Measurements from ENCODE around the gene COL27A1.

COL27A1 gene

GRCh38 chr9:114155263-114155994 lies at the start of gene COL27A1:
COL27A1 (plus strand) TSS chr9:114155537; CDS start chr9:114155951, 414 bp downstream.
- DNase-seq = no peak

DNA sequence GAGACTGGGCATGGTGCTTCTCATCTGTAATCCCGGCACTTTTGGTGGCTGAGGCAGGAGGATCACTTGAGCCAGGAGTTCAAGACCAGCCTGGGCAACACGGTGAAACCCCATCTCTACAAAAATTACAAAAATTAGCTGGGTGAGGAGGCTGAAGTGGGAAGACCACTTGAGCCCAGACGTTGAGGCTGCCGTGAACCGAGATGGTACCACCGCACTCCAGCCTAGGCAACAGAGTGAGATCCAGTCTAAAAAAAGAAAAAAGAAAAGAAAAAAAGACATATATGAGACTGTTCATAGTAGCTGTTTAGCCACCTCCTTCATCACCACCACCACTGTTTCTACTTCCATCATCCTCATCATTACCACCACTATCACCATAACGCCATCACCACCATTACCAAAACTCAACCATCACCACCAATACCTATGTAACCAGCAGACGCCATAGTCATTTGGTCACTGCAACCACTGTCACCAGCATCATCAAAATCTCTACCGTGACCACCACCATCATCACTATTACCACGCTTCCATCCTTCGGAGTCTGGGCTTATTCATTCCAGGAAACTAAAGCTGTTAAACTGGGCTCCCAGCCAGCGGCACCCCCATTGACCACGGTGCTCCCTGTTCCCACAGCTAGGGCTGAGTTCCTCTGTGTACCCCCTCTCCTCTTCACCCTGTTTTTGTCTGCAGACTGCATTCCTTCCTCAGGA lies 47.9 kb upstream of the COL27A1 start:
- no peak for DNase-seq

DNA sequence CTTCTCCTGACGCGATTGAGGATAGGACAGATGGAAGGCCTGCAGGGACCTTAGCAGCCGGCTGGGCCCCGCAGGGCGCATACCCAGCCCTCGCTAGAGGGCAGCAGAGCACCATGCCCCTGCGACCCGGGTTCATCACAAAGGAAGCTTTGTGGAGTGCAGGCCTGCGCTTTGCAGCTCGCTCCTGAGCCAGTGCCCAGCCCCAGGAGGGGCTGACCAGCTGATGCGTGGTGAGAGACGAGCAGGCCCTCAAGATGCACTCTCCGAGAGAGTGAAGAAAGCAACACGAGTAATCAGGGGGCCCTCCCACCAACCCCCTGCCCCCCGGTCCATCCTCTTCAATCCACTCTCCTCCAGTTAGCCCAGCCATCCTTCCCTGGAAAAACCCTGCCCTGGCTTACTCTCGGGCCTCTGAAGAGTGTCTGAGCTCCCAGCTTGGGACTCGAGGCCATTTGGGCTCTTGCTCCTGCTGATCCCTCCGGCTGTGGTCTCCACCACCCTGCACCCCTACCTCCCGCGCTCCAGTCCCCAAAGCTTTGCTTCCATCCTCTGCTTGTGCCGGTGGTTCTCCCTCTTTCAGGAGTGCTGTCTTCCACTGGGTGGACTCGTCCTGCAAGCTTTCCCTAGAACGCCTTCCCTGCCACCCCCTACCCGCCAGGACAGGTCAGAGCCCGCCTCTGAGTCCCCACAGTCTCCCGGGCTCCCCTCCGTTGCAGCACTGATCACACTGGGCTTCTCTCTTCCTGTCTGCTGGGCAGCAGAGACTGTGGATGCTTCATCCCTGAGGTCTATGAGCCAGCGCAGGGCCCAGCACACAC lies 47.1 kb upstream of the COL27A1 start:
- no peak for DNase-seq

- DNase-seq = no peak
Measured at GRCh38 chr9:114109124-114109523, 46.2 kb upstream of the COL27A1 start.

GRCh38 chr9:114110180-114110579 lies 45.2 kb upstream of the COL27A1 start:
- DNase-seq = no peak

DNA sequence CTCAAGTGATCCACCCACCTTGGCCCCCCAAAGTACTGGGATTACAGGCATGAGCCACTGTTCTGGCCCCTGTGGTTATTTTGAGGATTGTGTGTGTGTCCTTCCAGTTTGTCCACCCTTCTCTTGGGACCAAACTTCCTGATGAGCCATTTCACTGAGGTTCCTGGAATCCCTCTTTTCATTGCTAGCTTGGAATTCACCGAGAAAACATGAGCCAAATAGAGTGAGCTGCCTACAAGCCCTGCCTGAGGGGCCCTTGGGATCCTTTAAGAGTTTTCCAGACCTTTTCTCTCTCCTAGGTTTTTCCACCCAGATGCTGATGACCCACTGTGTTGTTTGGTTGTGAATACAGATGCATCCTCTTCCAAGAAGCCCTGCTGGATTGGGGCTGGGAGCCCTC lies 43.0 kb upstream of the COL27A1 start:
- DNase-seq = no peak

DNA sequence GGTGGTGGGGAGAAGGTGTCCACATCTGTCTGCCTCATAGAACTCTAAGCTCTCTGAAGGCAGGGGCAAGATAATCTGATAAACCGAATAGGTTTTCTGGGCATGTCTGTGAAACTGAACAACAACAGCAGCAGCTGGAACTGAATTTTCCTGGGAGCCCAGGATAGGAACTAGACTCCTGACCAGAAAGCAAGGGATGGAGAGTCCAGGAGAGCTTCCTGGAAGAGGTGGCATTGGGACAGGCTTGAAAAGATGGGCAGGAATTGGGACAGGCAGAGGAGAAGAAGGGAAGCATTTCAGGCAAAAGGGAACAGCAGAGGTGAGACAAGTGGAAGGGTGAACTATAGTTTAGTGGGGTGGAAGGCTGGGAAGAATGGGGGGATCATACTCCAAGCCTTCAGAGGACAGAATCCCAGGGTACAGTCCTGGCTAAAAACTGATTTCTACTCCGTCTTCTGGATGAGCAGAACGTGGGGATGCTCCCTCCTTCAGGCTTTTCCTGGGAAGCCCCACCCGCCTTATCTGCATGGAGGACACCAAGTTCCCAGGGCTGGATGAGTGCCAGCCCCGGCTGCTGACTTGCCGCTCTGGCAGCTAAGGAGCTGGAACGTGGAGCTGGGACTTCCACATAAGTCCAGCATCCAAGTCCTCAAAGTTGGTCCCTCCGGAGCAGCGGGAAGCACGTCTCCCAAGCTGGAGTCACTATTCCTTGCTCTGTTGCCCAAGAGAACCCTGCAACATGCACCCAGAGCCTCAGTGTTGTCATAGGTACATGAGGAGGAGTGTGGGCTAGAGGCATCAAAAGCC lies 42.4 kb upstream of the COL27A1 start:
- DNase-seq = no peak

- DNase-seq = no peak
Measured at GRCh38 chr9:114114364-114114763, 41.0 kb upstream of the COL27A1 start.

DNA sequence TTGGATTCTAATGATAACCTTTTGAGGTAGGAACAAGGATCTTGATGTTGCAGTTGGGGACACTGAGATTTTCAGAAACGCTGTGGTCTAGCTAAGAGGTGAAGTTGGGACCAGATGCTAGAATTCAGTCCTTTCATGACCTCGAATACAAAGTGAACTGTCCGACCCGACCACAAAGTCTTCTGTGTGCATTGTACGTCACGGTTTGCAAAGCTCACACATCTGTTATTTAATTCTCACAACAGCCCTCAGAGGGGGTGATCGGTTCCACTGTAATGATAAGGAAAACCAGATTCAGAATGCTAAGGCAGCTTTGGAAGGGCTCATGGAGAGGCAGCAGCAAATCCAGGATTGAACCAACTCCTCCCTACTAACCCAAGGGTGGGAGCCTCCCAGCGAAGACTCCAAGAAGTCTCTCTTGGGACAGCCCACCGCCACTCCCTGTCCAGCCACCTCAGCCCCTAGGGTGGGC lies 39.6 kb upstream of the COL27A1 start:
- no peak for DNase-seq

GRCh38 chr9:114116126-114116747 lies 39.1 kb upstream of the COL27A1 start:
- DNase-seq = no peak

DNA sequence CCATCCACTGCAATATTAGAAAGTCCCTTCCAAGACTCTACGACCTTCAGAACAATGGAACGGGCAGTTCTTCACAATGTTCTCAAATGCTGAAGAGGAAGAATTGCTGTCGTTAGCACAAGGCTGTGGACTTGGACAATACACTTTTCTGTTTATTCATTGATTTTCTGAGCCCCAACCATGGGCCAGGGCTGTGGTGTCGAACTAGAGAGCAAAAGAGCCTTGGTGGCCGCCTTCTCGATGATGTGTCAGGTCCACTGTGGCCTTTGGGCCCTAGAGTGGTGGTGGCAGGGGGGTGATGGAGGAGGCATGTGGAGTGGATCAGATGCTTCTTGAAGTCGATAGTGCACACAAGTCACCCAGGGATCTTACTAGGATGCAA lies 37.7 kb upstream of the COL27A1 start:
- no peak for DNase-seq

GRCh38 chr9:114117996-114118830 lies 37.1 kb upstream of the COL27A1 start:
- DNase-seq = no peak

- DNase-seq = no peak
Measured at GRCh38 chr9:114119242-114120191, 35.8 kb upstream of the COL27A1 start.

DNA sequence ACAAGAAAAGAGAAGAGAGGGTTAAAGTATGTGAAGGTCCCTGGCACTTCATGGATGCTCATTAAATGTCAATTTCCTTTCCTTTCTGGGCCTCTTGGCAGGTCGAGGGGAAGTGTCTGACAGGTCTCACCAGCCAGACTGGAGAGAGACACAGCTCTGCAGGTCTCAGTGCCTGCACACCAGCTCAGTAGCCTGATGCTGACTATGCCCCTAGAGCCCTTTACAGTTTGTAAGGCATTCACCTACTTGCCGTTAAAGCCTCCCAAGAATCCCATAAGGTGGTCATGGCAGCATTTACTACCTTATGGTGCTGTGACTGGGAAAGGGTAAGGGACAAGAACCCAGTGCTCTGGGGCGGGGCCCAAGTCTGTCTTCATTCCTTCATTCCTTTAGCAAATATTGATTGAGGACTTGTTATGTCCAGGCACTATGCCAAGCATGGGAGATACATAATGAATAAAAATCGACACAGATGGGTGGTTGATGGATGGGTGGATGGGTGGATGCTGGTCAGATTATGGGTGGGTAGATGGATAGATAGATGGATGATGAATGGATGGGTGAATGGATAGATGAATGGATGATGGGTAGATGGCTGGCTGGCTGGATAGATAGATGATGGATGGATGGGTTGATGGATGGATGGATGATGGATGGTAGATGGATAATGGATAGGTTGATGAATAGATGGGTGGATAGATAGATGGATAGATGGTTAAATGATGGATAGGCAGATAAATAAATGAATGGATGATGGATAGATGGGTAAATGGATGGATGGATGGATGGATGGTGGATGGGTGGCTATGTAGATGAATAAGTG lies 34.9 kb upstream of the COL27A1 start:
- no peak for DNase-seq

- no peak for DNase-seq
Measured at GRCh38 chr9:114121227-114122135, 33.9 kb upstream of the COL27A1 start.

- DNase-seq = no peak
Measured at GRCh38 chr9:114122136-114123027, 33.0 kb upstream of the COL27A1 start.
